Measurements from ENCODE around the gene PRADC1. TPM values are rescaled to one million over a fixed set of nuclear protein-coding genes. Genes with fewer than 3 reads are reported as not detected.

PRADC1 gene
- total and polyA plus RNA-seq, 2 experiments from 2014 or later: 6.5 to 8.3 TPM

DNA sequence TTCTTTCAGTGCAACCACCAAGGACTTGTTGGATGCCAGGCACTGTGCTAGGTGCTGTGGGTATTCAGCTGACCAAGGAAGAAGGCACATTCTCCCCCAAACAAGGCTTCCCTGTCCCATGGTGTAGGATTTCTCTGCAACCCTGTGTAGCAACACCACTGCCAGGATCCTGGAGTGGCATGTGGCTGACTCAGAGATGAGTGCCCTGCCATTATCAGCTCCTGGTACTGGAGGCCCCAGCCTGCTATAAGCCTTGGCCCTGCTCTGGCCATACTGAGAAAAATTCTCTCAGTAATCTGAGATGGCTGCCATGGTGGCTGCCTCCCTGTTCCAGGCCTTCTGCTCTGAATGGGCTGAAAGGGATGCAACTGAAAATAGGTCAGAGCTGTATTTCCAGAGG, 14.7 kb downstream of the PRADC1 start (continued):
- TF ChIP-seq ZNF462 (CRISPR knock-in tag; IDR thresholded peaks at IDR 0.05) (no peak), EZH2phosphoT487 (IDR thresholded peaks at IDR 0.05; ENCODE audit: unreplicated experiment) (no peak), POLR2AphosphoS5 (IDR thresholded peaks at IDR 0.05; ENCODE audit: low read depth) (no peak), ZNF114 (CRISPR knock-in tag; IDR thresholded peaks at IDR 0.05) (no peak), CREB1 (CRISPR knock-in tag; IDR thresholded peaks at IDR 0.05; ENCODE audit: low read depth) (no peak)
- TF ChIP-seq, protein P1, sequence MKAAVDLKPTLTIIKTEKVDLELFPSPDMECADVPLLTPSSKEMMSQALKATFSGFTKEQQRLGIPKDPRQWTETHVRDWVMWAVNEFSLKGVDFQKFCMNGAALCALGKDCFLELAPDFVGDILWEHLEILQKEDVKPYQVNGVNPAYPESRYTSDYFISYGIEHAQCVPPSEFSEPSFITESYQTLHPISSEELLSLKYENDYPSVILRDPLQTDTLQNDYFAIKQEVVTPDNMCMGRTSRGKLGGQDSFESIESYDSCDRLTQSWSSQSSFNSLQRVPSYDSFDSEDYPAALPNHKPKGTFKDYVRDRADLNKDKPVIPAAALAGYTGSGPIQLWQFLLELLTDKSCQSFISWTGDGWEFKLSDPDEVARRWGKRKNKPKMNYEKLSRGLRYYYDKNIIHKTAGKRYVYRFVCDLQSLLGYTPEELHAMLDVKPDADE (IDR thresholded peaks at IDR 0.05): no peak

DNA sequence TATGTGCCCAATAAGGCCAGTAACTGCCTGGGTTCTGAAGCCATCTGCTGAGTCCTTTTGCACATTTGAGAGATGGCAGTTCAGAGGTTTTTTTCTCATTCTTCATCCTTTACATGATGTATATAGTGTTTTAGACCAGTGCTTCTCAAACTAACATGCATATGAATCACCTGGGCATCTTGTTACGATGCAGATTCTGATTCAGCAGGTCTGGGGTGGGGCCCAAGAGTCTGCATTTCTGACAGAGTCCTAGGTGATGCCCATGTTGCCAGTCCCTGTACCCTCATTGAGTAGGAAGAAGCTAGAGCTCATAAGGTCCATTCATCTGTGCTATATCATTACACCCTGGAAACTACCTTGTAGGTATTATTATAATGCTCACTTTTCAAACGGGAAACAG, 15.2 kb downstream of the PRADC1 start:
- ATAC-seq: no peak
- no peak overlapping the region for H3K27ac Mint-ChIP-seq

More for the DNA sequence above, 15.2 kb downstream of the PRADC1 start:
- TF ChIP-seq JUNB (IDR thresholded peaks at IDR 0.05; ENCODE audit: unreplicated experiment) (no peak), EZH2 (IDR thresholded peaks at IDR 0.05; ENCODE audit: low read depth, unreplicated experiment) (no peak), EZH2phosphoT487 (IDR thresholded peaks at IDR 0.05; ENCODE audit: unreplicated experiment) (no peak)
- Mint-ChIP-seq H3K4me1 (peaks cover 23% of the 10 kb centered on the region), H3K36me3 (ENCODE audit: low read depth) (peaks cover 19% of the 10 kb centered on the region), H3K4me3 (no peak overlapping the region), H3K27me3 (ENCODE audit: insufficient read depth, low read depth, poor library complexity) (peaks cover 3% of the 10 kb centered on the region), H3K9me3 (no peaks in the 10 kb centered on the region)
- Histone ChIP-seq H3K27ac (ENCODE audit: low read depth) (no peak overlapping the region), H4K20me1 (replicated peaks; ENCODE audit: insufficient read depth) (peaks cover 19% of the 10 kb centered on the region), H3K27me3 (ENCODE audit: insufficient read depth) (no peaks in the 10 kb centered on the region), H3K79me2 (replicated peaks; ENCODE audit: insufficient read depth) (peaks cover 40% of the 10 kb centered on the region), H3K36me3 (ENCODE audit: insufficient read depth) (peaks cover 14% of the 10 kb centered on the region; the same call in 1 of the 2 replicates), H3K4me2 (no peak overlapping the region), H3K9me2 (ENCODE audit: insufficient read depth) (no peaks in the 10 kb centered on the region), H3K4me1 (ENCODE audit: insufficient read depth) (peaks cover 8% of the 10 kb centered on the region), H3K4me3 (no peak overlapping the region), H3F3A (replicated peaks; ENCODE audit: low read depth) (no peaks in the 10 kb centered on the region), H2AFZ (no peak overlapping the region)
- DNase-seq (ENCODE audit: low spot score): no peak

Measured in GM23338 (cell line).